Ovary (tissue), 9 donors: ENCODE data around the gene HDDC3. TPM values are rescaled to one million over a fixed set of nuclear protein-coding genes. Genes with fewer than 3 reads are reported as not detected.

Experiments
- DNase-seq, 5 donors: peaks; one replicate each; pipeline ENCODE4 v3.0.0-alpha.2; 2019 to 2020
- H3K27ac ChIP-seq, 2 donors: fragments of 200-600 bp; one replicate each; pipeline versions ENCODE4 v1.5.1 to v1.8.0; 2019 to 2022
- H3K27me3 ChIP-seq: fragments of 200-600 bp; one replicate; pipeline ENCODE4 v1.8.0; 2022
- H3K36me3 ChIP-seq: fragments of 200-600 bp; sonication (generic); one replicate; pipeline ENCODE4 v1.5.1; 2019
- H3K4me1 ChIP-seq: one replicate; pipeline ENCODE4 v1.8.1; 2013; ENCODE audit warnings: mild to moderate bottlenecking, moderate library complexity; ENCODE audit not compliant: insufficient read depth
- H3K4me3 ChIP-seq: fragments of 200-600 bp; sonication (generic); one replicate; pipeline ENCODE4 v1.5.1; 2017
- H3K9me3 ChIP-seq, 2 donors: fragments of 200-600 bp in 1 of 2; sonication (generic) in 1 of 2; one replicate each; pipeline versions ENCODE4 v1.5.1 to v1.8.1; 2013 to 2019; ENCODE audit warnings: mild to moderate bottlenecking in 1 of 2, moderate library complexity in 1 of 2
- EP300 ChIP-seq: sonication (generic); formaldehyde crosslinking; IDR thresholded peaks from one replicate; pipeline ENCODE4 v1.6.1; 2017; ENCODE audit warnings: antibody characterized with exemption
- POLR2A ChIP-seq: fragments of 450-650 bp; IDR thresholded peaks from one replicate; pipeline ENCODE4 v1.6.1; 2017; ENCODE audit warnings: antibody characterized with exemption, mild to moderate bottlenecking, moderate library complexity
- WGBS, 3 donors: extraction: QIAGEN DNeasy Blood & Tissue Kit in 1 of 3; methylation state at CpG; one replicate each; pipeline versions ENCODE4 v1.1.5 to v1.1.7; 2013 to 2017; 5-methylcytosine and 5-hydroxymethylcytosine counted together
- intact Hi-C, 4 donors: fragments of 100-400 bp; cut with DNase I; formaldehyde crosslinking; loops; one replicate each; pipeline versions ENCODE4 v1.11.0 to v1.15.1; 2022 to 2023
- polyA plus RNA-seq, 2 donors: library from polyadenylated mRNA; stranded (reverse); fragments of 200-250 nt in 1 of 2; fragments of 350-450 nt in 1 of 2; fragmentation: Illumina TruSeq in 1 of 2; extraction: RNeasy Lipid Tissue Mini Kit (QIAGEN cat#74804) in 1 of 2; gene quantifications; one replicate each; pipeline ENCODE4 v1.2.3, GENCODE V29; 2013 to 2014
- total RNA-seq, 7 donors: library from RNA; depleted of rRNA in 2 of 7; stranded (reverse); fragments of >200 nt in 2 of 7; fragmentation: NEBNext Ultra II Directional in 3 of 7; extraction: Animal tissue kit (Norgen Biotek cat#: 25700) in 3 of 7; gene quantifications; one replicate each; pipeline versions ENCODE4 v1.1.0 to v1.2.4, GENCODE V29; 2016 to 2023
- TF ChIP-seq, protein P1 (sequence below), 3 donors: fragments of 450-650 bp in 2 of 3; fragments of 200-600 bp in 1 of 3; IDR thresholded peaks; one replicate each; pipeline versions ENCODE4 v1.5.1 to v1.8.0; 2016 to 2022; ENCODE audit warnings: antibody characterized with exemption in 3 of 3, mild to moderate bottlenecking in 1 of 3
- donor health status: DM: no; HTN: no; CAD: no; lungs with moderate emphysema.
- donor health status: DM: no; HTN: no; CAD: no.
- donor health status: Bipolar disorder and iron deficiency.
- donor health status: DM: yes; HTN: yes; CAD: no.
- donor health status: DM: no; HTN: no; CAD: no.
- donor health status: DM: yes; HTN: yes; CAD: no.

HDDC3 gene
- total and polyA plus RNA-seq, 9 donors: 11.7 to 17.2 (median 13.2) TPM

GRCh38 chr15:90914305-90915080, 17.9 kb downstream of the HDDC3 start:
- no peak overlapping the region for H3K4me3 ChIP-seq
- no peak overlapping the region for H3K27ac ChIP-seq
- no peaks in the 10 kb centered on the region for H3K27me3 ChIP-seq
- no peaks in the 10 kb centered on the region for H3K36me3 ChIP-seq
- TF ChIP-seq POLR2A (no peak), EP300 (no peak)
- TF ChIP-seq, protein P1, sequence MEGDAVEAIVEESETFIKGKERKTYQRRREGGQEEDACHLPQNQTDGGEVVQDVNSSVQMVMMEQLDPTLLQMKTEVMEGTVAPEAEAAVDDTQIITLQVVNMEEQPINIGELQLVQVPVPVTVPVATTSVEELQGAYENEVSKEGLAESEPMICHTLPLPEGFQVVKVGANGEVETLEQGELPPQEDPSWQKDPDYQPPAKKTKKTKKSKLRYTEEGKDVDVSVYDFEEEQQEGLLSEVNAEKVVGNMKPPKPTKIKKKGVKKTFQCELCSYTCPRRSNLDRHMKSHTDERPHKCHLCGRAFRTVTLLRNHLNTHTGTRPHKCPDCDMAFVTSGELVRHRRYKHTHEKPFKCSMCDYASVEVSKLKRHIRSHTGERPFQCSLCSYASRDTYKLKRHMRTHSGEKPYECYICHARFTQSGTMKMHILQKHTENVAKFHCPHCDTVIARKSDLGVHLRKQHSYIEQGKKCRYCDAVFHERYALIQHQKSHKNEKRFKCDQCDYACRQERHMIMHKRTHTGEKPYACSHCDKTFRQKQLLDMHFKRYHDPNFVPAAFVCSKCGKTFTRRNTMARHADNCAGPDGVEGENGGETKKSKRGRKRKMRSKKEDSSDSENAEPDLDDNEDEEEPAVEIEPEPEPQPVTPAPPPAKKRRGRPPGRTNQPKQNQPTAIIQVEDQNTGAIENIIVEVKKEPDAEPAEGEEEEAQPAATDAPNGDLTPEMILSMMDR (IDR thresholded peaks at IDR 0.05): no peak
- H3K4me1 ChIP-seq: no peaks in the 10 kb centered on the region
- H3K9me3 ChIP-seq: no peaks in the 10 kb centered on the region
- WGBS, 3 donors: 90 to 92% (median 92%) methylated on average over 22 of the region's 22 CpGs
- no peak for DNase-seq
- intact Hi-C loops: no loop called here

DNA sequence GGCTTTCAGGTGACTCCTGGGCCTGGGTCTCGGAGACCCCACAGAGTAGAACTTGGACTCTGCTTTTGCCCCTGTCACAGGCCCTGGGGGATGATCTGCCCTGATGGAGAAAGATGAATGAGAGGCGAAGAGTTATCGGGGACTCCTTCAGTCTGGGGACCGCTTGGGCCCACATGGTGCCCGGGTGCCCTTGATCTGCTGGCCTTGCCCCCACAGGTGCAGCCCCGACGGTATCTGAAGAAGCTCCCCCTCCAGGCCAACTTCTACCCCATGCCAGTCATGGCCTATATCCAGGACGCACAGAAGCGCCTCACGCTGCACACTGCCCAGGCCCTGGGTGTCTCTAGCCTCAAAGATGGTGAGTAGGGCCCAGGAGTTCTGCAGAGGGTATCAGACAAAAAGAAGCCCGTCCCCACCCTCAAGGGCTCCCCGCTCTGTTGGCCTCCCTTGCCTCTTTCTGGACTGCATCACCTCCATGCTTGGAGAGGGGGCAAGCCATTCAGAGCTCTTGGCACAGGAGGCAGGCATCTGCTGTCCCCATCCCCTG, 18.9 kb downstream of the HDDC3 start:
- Histone ChIP-seq H3K4me1 (no peaks in the 10 kb centered on the region), H3K9me3 (no peaks in the 10 kb centered on the region), H3K4me3 (no peak overlapping the region), H3K27ac (no peak overlapping the region), H3K36me3 (no peaks in the 10 kb centered on the region), H3K27me3 (no peaks in the 10 kb centered on the region)
- intact Hi-C loops: no loop called here
- 88 to 93% (median 89%) methylated on average over 12 of the region's 12 CpGs for WGBS, 3 donors
- no peak for DNase-seq
- TF ChIP-seq, protein P1 (IDR thresholded peaks at IDR 0.05): no peak
- TF ChIP-seq POLR2A (no peak), EP300 (no peak)

GRCh38 chr15:90912770-90913075, 19.6 kb downstream of the HDDC3 start:
- H3K27ac ChIP-seq: no peak overlapping the region
- 90 to 95% (median 94%) methylated on average over 7 of the region's 7 CpGs for WGBS, 3 donors
- H3K36me3 ChIP-seq: no peaks in the 10 kb centered on the region
- H3K9me3 ChIP-seq: no peaks in the 10 kb centered on the region
- TF ChIP-seq, protein P1 (IDR thresholded peaks at IDR 0.05): no peak
- no peak for TF ChIP-seq POLR2A
- TF ChIP-seq EP300: no peak
- DNase-seq: no peak
- no peak overlapping the region for H3K4me3 ChIP-seq
- intact Hi-C loops: no loop called here
- no peaks in the 10 kb centered on the region for H3K4me1 ChIP-seq
- no peaks in the 10 kb centered on the region for H3K27me3 ChIP-seq

GRCh38 chr15:90911906-90912769, 20.2 kb downstream of the HDDC3 start:
- Histone ChIP-seq H3K27ac (no peak overlapping the region), H3K4me3 (no peak overlapping the region), H3K9me3 (no peaks in the 10 kb centered on the region), H3K4me1 (no peaks in the 10 kb centered on the region), H3K36me3 (no peaks in the 10 kb centered on the region), H3K27me3 (no peaks in the 10 kb centered on the region)
- intact Hi-C loops: no loop called here
- no peak for TF ChIP-seq POLR2A
- TF ChIP-seq EP300: no peak
- TF ChIP-seq, protein P1 (IDR thresholded peaks at IDR 0.05): no peak
- no peak for DNase-seq
- 87 to 92% (median 89%) methylated on average over 29 to 30 of the region's 30 CpGs for WGBS, 3 donors
